IPS-20b (cell line): ENCODE measurements around the gene CACNA1C.
A peak's percentile ranks its signal among the peaks of the same experiment; 100 is the strongest.

Experiments used
- H3K27ac ChIP-seq: one replicate; pipeline ENCODE4 v1.5.1; 2013; ENCODE audit warnings: low read length
- H3K27me3 ChIP-seq: 2 replicates; pipeline ENCODE4 v1.6.1; 2013; ENCODE audit warnings: mild to moderate bottlenecking, low read length, inconsistent platforms; ENCODE audit not compliant: insufficient read depth
- H3K36me3 ChIP-seq: 2 replicates; pipeline ENCODE4 v1.6.1; 2013; ENCODE audit warnings: low read depth, mild to moderate bottlenecking, inconsistent platforms, low read length, moderate library complexity; ENCODE audit not compliant: insufficient read depth
- H3K4me1 ChIP-seq: 2 replicates; pipeline ENCODE4 v1.6.1; 2013; ENCODE audit warnings: mild to moderate bottlenecking, control low read depth, inconsistent platforms, low read length, moderate library complexity; ENCODE audit not compliant: insufficient read depth
- H3K4me3 ChIP-seq: 2 replicates; pipeline ENCODE4 v1.5.1; 2013; ENCODE audit warnings: mild to moderate bottlenecking, low read length, inconsistent platforms
- H3K9ac ChIP-seq: 2 replicates; pipeline ENCODE4 v1.6.1; 2013; ENCODE audit warnings: low read depth, mild to moderate bottlenecking, inconsistent platforms, low read length, moderate library complexity
- H3K9me3 ChIP-seq: 2 replicates; pipeline ENCODE4 v1.6.1; 2013; ENCODE audit warnings: mild to moderate bottlenecking, low read depth, low read length, inconsistent platforms; ENCODE audit not compliant: insufficient read depth

Gene CACNA1C

DNA sequence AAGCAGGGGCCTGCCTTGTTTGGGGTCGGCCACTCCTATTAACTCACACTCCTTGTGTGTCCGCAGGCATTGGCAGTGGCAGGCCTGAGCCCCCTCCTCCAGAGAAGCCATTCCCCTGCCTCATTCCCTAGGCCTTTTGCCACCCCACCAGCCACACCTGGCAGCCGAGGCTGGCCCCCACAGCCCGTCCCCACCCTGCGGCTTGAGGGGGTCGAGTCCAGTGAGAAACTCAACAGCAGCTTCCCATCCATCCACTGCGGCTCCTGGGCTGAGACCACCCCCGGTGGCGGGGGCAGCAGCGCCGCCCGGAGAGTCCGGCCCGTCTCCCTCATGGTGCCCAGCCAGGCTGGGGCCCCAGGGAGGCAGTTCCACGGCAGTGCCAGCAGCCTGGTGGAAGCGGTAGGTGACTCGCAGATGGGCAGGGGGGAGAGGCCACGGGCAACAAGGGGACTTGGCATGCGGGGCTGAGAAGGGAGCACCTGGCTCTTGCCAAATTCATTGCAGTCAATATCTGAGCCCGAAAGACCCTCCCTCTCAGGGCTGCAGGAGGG, 635.7 kb downstream of the CACNA1C start:
- Histone ChIP-seq H3K4me1 (peaks cover 20% of the 10 kb centered on the region), H3K9me3 (no peaks in the 10 kb centered on the region), H3K4me3 (no peak overlapping the region), H3K36me3 (no peaks in the 10 kb centered on the region), H3K27me3 (peaks cover 29% of the 10 kb centered on the region), H3K27ac (no peak overlapping the region), H3K9ac (no peak overlapping the region)

DNA sequence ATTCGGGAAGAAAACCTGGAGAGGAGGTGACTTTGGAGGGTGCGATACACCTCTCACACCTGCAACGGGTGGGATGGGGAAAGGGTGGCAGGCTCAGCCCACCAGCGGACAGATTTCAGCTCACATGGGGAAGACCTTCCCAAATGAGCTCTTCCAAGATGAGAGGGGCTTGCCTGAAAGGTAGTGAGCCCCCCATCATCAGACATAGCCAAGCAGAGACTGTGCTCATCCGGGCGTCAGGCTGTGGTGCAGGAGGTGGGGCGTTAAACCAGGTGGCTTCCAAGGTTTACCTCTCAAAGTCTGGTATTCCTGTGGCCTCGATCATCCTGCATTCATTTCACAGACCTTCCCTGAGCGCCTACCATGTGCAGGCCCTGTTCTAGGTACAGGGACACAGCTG, 636.6 kb downstream of the CACNA1C start:
- no peak overlapping the region for H3K9ac ChIP-seq
- H3K9me3 ChIP-seq: no peaks in the 10 kb centered on the region
- H3K36me3 ChIP-seq: no peaks in the 10 kb centered on the region
- H3K4me1 ChIP-seq: peaks cover 15% of the 10 kb centered on the region
- H3K4me3 ChIP-seq: no peak overlapping the region
- peaks cover 35% of the 10 kb centered on the region for H3K27me3 ChIP-seq
- H3K27ac ChIP-seq: no peak overlapping the region

DNA sequence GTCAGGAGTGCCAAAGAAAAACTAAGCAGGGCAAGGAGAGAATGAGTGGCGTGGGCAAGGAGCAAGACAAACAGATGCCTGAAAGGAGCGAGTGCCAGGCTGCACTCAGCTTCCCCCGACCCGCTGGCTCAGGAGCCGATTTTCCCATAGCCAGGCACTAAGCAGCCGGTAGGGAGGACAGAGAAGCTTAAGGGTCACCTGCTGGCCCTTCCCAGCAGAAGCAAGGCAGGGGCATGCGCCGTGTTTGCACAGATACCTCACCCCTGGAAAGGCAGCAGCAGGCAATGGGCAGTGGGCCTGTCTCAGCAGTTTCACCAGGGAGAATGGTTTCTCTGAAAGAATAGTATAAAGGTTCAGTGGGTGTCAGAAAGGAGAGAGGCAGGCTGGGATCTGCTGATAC, 637.1 kb downstream of the CACNA1C start:
- Histone ChIP-seq H3K36me3 (no peaks in the 10 kb centered on the region), H3K27me3 (peaks cover 39% of the 10 kb centered on the region), H3K4me1 (peaks cover 12% of the 10 kb centered on the region)

DNA sequence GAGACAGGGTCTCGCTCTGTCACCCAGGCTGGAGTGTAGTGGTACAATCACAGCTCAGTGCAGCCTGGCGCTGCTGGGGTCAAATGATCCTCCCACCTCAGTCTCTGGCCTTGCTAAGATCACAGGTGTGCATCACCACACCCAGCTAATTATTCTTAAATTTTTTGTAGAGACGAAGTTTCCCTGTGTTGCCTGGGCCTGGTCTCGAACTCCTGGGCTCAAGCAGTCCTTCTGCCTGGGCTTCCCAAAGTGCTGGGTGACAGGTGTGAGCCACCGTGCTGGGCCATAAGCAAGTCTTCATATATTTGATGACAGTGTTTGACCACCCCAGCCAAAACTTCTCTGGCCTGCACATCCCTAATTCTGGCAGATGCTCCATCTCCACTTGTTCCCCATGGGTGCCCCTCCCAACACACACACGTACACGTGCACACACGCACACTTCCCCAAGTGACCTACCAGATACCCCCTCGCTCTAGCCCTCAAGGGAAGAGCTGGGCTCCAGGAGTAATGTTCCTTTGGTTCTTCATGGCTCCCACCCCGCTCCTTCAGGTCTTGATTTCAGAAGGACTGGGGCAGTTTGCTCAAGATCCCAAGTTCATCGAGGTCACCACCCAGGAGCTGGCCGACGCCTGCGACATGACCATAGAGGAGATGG, 637.7 kb downstream of the CACNA1C start:
- H3K36me3 ChIP-seq: no peaks in the 10 kb centered on the region
- no peak overlapping the region for H3K27ac ChIP-seq
- peak overlapping the region; percentile 79; the same call in 1 of the 2 replicates for H3K9ac ChIP-seq
- peaks cover 42% of the 10 kb centered on the region for H3K27me3 ChIP-seq
- H3K9me3 ChIP-seq: no peaks in the 10 kb centered on the region
- H3K4me3 ChIP-seq: peak overlapping the region; percentile 82
- H3K4me1 ChIP-seq: peaks cover 12% of the 10 kb centered on the region

More for the DNA sequence above, 637.1 kb downstream of the CACNA1C start:
- Histone ChIP-seq H3K27ac (no peak overlapping the region), H3K9me3 (no peaks in the 10 kb centered on the region), H3K4me3 (no peak overlapping the region), H3K9ac (no peak overlapping the region)

DNA sequence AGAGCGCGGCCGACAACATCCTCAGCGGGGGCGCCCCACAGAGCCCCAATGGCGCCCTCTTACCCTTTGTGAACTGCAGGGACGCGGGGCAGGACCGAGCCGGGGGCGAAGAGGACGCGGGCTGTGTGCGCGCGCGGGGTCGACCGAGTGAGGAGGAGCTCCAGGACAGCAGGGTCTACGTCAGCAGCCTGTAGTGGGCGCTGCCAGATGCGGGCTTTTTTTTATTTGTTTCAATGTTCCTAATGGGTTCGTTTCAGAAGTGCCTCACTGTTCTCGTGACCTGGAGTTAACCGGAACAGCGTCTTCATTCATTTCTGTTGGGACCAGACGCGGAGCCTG, 638.2 kb downstream of the CACNA1C start:
- Histone ChIP-seq H3K27me3 (peaks cover 42% of the 10 kb centered on the region), H3K4me3 (peak overlapping the region; percentile 82), H3K36me3 (no peaks in the 10 kb centered on the region), H3K9me3 (no peaks in the 10 kb centered on the region), H3K27ac (no peak overlapping the region), H3K9ac (peak overlapping the region; percentile 79; the same call in 1 of the 2 replicates), H3K4me1 (peaks cover 12% of the 10 kb centered on the region)

DNA sequence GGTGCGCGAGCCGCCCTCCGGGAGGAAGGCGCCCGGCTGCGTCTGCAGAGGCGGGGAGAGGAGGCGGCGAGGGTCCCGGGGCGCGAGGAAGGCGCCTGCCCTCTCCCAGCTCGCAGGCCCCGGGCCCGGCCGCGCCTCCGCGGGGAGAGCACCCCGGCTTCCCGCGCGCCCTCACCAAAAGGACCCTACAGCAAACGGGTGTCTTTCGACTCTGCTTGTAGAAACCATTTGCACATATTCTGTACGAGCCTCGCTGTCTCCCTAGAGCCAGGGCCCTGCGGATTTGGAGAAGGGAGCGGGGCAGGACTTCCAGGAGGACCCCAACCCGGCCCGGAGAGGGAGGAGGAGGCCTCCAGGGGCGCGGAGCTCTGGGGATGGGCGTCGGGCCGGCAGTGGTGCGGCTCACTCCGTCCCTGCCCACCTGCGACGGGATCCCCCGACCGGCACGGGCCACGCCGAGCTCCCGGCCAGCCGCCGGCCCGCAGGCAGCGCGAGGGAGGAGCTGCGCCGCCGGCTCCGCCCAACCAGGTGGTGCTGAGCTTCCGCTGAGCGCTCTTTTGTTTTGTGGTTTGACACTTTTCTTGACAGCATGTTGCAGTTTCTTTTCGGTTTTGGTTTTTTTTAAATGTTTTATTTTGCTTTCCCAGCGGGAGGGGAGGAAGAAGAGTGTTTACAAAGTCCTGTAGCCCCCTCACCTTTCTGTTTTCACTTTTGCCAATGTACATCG, 638.7 kb downstream of the CACNA1C start:
- no peaks in the 10 kb centered on the region for H3K9me3 ChIP-seq
- H3K27ac ChIP-seq: no peak overlapping the region
- peaks cover 12% of the 10 kb centered on the region for H3K4me1 ChIP-seq
- peaks cover 42% of the 10 kb centered on the region for H3K27me3 ChIP-seq
- H3K36me3 ChIP-seq: no peaks in the 10 kb centered on the region
- peak overlapping the region; percentile 82 for H3K4me3 ChIP-seq
- H3K9ac ChIP-seq: peak overlapping the region; percentile 79; the same call in 1 of the 2 replicates

DNA sequence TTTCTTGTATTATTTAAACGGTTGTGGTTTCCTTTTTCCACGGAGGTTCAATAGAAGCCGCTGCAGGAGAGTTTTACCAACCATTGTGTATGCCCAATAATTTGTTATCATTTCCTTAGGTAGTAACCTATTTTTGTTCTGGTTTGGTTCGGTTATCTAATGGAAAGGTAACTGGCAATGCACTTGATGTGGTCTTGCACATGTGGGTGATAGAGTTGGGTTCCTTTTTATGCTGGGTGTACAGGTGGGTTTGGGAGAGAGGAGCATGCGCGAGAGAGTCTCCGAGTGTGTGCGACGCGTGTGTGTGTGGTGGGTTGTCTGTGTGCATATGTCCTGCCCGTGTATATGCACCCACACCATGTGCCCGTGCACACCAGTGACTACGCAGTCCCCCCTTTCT, 639.3 kb downstream of the CACNA1C start:
- Histone ChIP-seq H3K36me3 (no peaks in the 10 kb centered on the region), H3K27ac (no peak overlapping the region), H3K27me3 (peaks cover 42% of the 10 kb centered on the region), H3K9ac (peak overlapping the region; percentile 79; the same call in 1 of the 2 replicates), H3K4me3 (peak overlapping the region; percentile 82), H3K4me1 (peaks cover 12% of the 10 kb centered on the region), H3K9me3 (no peaks in the 10 kb centered on the region)

DNA sequence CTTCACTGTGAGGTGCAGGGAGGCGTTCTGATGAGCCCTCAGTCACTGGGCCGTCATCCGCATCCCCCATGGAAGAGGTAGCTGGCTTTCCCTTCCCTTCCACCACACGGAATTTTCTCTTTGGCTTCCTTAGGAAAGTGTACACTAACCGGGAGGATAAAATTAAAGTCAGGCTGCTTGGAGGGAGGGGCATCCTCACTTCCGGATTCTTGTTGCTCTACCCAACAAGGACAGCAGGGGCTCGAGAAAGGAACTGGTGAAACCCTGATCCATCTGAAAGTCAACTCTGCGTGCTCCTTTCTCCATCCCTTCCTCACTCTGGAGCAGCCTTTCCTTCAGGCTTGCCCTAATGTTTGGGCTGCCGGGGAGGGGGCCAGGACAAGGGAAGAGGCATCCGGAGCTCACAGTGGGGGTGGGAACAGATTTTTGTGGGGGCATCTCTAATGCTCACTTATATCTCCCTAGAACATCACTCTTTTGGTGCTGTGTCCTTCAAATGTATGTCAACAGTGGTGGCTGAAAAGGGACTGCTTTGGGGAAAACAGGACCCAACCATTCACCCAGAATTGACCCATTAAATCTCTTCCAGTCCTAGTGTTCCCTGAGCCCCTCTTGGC, 640.6 kb downstream of the CACNA1C start:
- peaks cover 42% of the 10 kb centered on the region for H3K27me3 ChIP-seq
- H3K9me3 ChIP-seq: 0 out of 2 replicates have a peak, but pooled peaks cover under 1% of the 10 kb centered on the region
- no peak overlapping the region for H3K27ac ChIP-seq
- H3K4me1 ChIP-seq: peaks cover 12% of the 10 kb centered on the region
- no peak overlapping the region for H3K4me3 ChIP-seq
- H3K36me3 ChIP-seq: no peaks in the 10 kb centered on the region
- no peak overlapping the region for H3K9ac ChIP-seq

DNA sequence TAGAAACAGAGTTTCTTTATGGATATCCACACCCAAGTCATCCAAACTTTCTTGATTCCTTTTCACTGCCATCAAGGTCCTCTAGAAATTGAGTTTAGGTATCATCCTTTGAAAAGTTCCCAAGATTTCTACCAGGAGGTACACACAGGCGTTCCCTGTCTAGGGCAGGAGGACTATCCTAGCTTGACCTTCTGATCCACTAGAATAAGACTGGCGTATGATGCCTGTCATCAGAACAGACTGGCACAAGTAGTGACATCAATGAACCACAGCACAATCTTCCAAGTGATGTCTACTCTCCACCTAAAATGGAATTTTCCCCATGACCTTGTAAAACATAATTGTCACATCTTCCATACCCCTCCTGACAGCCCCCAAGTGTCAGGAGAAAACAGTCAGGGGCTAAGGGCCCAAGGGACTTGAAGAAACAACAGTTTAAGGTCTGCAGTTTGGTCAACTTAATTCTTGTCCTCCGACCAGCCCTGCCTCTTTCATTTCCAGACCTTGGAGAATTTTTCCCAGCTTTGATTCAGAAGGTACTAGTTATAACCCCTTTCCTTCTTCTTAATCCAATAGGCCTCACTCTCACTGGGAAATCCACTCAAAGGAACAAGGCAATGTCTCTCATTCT, 641.3 kb downstream of the CACNA1C start:
- Histone ChIP-seq H3K9me3 (peaks cover 7% of the 10 kb centered on the region; the same call in 1 of the 2 replicates), H3K4me1 (peaks cover 12% of the 10 kb centered on the region), H3K36me3 (no peaks in the 10 kb centered on the region), H3K27ac (no peak overlapping the region), H3K4me3 (no peak overlapping the region), H3K27me3 (peaks cover 42% of the 10 kb centered on the region), H3K9ac (no peak overlapping the region)

DNA sequence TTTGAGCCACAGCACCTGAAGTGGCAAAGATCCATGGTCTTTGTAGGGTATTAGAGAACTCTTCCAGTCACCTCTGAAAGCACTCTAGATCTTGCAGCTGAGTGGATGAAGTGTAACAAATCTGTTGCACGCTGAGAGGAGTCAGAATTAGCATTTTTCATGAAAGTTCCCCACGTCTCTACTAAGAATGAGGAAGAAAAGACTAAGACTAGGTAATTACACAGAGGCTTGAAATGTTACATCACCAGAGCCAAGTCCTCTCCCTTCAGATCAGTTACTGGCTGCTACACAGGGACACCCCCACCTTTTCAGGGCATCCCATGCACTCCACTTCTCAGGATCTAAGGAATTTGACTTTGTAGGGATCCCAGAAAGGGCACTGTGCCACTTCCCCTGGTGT, 643.3 kb downstream of the CACNA1C start:
- Histone ChIP-seq H3K27me3 (peaks cover 26% of the 10 kb centered on the region), H3K4me1 (peaks cover 6% of the 10 kb centered on the region)

DNA sequence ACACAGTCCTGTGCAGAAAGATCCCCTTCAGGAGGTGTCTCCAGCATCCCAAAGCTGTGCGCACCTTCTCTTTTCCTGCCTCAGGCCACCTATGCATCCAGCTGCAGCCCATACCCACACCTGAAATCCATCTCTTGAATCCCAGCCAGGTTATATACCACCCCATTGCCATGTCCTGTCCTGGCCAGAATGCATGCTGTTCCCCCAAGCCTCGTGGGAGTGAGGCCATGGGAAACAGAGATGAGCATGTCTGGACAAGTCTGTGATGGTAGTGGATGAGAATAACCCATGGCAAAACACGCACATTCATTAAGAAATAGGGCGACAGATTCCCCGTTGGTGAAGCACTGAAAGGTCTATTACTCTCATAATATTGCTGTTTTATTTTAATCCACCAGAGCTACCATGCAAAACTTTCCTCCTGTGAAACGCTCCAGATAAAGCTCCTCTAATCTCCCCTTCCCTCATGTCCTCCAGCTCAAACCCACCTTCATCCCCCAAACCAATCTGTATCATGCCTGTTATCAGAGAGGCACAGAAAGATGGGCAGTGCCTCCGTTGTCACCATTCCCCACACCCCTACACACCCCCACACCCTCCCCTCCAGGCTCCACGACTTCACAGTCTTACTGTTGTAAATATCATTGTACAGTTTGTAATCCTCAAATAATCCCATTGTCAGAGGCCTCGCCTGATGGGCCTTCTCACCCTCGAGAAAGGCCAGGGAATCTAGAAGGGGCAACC, 644.4 kb downstream of the CACNA1C start:
- Histone ChIP-seq H3K4me1 (peaks cover 6% of the 10 kb centered on the region), H3K4me3 (no peak overlapping the region), H3K9me3 (peaks cover 8% of the 10 kb centered on the region; the same call in 1 of the 2 replicates)

More for the DNA sequence above, 643.3 kb downstream of the CACNA1C start:
- no peak overlapping the region for H3K27ac ChIP-seq
- peaks cover 8% of the 10 kb centered on the region; the same call in 1 of the 2 replicates for H3K9me3 ChIP-seq
- no peak overlapping the region for H3K9ac ChIP-seq
- H3K4me3 ChIP-seq: no peak overlapping the region
- no peaks in the 10 kb centered on the region for H3K36me3 ChIP-seq

More for the DNA sequence above, 644.4 kb downstream of the CACNA1C start:
- Histone ChIP-seq H3K27ac (no peak overlapping the region), H3K36me3 (no peaks in the 10 kb centered on the region), H3K27me3 (peaks cover 22% of the 10 kb centered on the region), H3K9ac (no peak overlapping the region)
